ENCODE results near the gene S100Z.

- TF ChIP-seq SIN3A (IDR thresholded peaks at IDR 0.05; ENCODE audit: borderline replicate concordance, insufficient read depth, low read depth, low read length) (no peak), CTCF (IDR thresholded peaks at IDR 0.05) (no peak), REST (IDR thresholded peaks at IDR 0.05; ENCODE audit: insufficient read depth in 1 of 2, low read depth in 2 of 2, low read length in 1 of 2) (no peak), POLR2AphosphoS5 (IDR thresholded peaks at IDR 0.05; ENCODE audit: low read depth, low read length) (no peak)
These were observed 41.6 kb upstream of the S100Z start for GRCh38 chr5:76808141-76808691.

Measured in Panc1 (cell line).